Mammary epithelial cell (primary cell): ENCODE results near the gene MORN1.

Experiments used
- EZH2 ChIP-seq: IDR thresholded peaks from 2 replicates; pipeline ENCODE4 v1.6.1; 2012; ENCODE audit warnings: low read length, inconsistent platforms, borderline replicate concordance
- TF ChIP-seq, protein P1 (sequence below), 2 donors: IDR thresholded peaks in 1 of 2; conservative IDR thresholded peaks in 1 of 2; 2 replicates each; pipeline ENCODE4 v1.5.1; 2011 to 2012; ENCODE audit warnings: inconsistent platforms in 2 of 2, low read length in 2 of 2, mild to moderate bottlenecking in 2 of 2, control low read depth in 1 of 2, low read depth in 1 of 2; ENCODE audit not compliant: insufficient read depth in 1 of 2; ENCODE audit errors: extremely low read depth in 1 of 2

DNA sequence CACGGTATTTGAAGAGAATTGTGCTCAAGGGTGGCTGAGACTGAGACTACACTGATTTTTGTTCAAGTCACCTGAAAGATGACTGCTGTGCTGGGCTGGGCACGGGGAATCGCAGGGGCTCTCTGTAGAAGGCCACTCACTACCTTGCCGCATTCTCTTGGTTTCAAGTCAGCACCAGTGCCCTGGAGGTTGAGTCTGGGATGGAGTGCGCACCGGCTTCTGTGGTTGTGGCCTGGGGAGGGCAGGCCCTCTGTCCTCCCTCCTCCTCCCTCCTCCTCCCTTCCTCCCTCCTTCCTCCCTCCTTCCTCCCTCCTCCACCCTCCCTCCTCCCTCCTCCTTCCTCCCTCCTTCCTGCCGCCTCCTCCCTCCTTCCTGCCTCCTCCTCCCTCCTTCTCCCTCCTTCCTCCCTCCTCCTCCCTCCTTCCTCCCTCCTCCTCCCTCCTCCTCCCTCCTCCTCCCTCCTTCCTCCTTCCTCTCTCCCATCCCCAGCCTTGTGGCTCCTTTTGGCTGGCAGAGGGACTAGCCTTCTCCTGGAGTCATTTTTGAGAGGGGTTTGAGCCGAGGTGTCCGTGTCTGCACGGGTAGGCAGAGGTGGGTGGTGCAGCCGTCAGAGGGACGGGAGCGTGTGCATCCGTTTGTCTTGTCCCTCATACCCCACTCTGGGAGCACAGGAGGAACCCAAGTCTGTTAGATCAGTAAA lies 9.7 kb upstream of the MORN1 start:
- TF ChIP-seq, protein P1, sequence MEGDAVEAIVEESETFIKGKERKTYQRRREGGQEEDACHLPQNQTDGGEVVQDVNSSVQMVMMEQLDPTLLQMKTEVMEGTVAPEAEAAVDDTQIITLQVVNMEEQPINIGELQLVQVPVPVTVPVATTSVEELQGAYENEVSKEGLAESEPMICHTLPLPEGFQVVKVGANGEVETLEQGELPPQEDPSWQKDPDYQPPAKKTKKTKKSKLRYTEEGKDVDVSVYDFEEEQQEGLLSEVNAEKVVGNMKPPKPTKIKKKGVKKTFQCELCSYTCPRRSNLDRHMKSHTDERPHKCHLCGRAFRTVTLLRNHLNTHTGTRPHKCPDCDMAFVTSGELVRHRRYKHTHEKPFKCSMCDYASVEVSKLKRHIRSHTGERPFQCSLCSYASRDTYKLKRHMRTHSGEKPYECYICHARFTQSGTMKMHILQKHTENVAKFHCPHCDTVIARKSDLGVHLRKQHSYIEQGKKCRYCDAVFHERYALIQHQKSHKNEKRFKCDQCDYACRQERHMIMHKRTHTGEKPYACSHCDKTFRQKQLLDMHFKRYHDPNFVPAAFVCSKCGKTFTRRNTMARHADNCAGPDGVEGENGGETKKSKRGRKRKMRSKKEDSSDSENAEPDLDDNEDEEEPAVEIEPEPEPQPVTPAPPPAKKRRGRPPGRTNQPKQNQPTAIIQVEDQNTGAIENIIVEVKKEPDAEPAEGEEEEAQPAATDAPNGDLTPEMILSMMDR (conservative IDR thresholded peaks at IDR 0.05 in 1 of 2, IDR thresholded peaks at IDR 0.05 in 1 of 2; ENCODE audit: extremely low read depth in 1 of 2, insufficient read depth in 1 of 2, low read depth in 1 of 2, low read length in 2 of 2), result no peak
- TF ChIP-seq EZH2, result no peak
